ENCODE data around the gene EGFL6. TPM values are rescaled to one million over a fixed set of nuclear protein-coding genes. Genes with fewer than 3 reads are reported as not detected.

EGFL6 gene
- total RNA-seq, 6 experiments from 2014 or later = not detected

GRCh38 chrX:13540602-13541001, 28.8 kb upstream of the EGFL6 start:
- ATAC-seq (no peak), DNase-seq (no peak)
- no peaks in the 10 kb centered on the region for H3K27me3 ChIP-seq
- no peaks in the 10 kb centered on the region for H3K9me3 ChIP-seq
- no peaks in the 10 kb centered on the region for H3K36me3 ChIP-seq
- TF ChIP-seq POLR2A (IDR thresholded peaks at IDR 0.05) (no peak), CTCF (IDR thresholded peaks at IDR 0.05) (no peak)
- 69% methylated on average over 2 of the region's 2 CpGs for WGBS (ENCODE audit: insufficient coverage, low coverage, low lambda C conversion rate, missing lambda C conversion rate)
- H3K4me3 ChIP-seq = no peak overlapping the region
- H3K4me1 ChIP-seq = no peaks in the 10 kb centered on the region
- intact Hi-C loops (cut with DNase I) = no loop called here
- H3K27ac ChIP-seq = no peak overlapping the region

GRCh38 chrX:13545726-13546125, 23.7 kb upstream of the EGFL6 start:
- 14% methylated on average over 1 of the region's 2 CpGs for WGBS (ENCODE audit: insufficient coverage, low coverage, low lambda C conversion rate, missing lambda C conversion rate)
- no peaks in the 10 kb centered on the region for H3K4me1 ChIP-seq
- H3K27ac ChIP-seq = no peak overlapping the region
- TF ChIP-seq POLR2A (IDR thresholded peaks at IDR 0.05) (no peak), CTCF (IDR thresholded peaks at IDR 0.05) (no peak)
- DNase-seq (no peak), ATAC-seq (no peak)
- no peak overlapping the region for H3K4me3 ChIP-seq
- intact Hi-C loops (cut with DNase I) = no loop called here
- H3K27me3 ChIP-seq = peaks cover 0 to 3% of the 10 kb centered on the region in 2 donors
- no peaks in the 10 kb centered on the region for H3K9me3 ChIP-seq
- no peaks in the 10 kb centered on the region for H3K36me3 ChIP-seq

- DNase-seq (no peak), ATAC-seq (no peak)
- H3K4me1 ChIP-seq = no peaks in the 10 kb centered on the region
- H3K27ac ChIP-seq = no peak overlapping the region
- no peaks in the 10 kb centered on the region for H3K36me3 ChIP-seq
- H3K9me3 ChIP-seq = no peaks in the 10 kb centered on the region
- H3K27me3 ChIP-seq = peaks cover 0 to 3% of the 10 kb centered on the region in 2 donors
- no peak for TF ChIP-seq CTCF (IDR thresholded peaks at IDR 0.05)
- no peak for TF ChIP-seq POLR2A (IDR thresholded peaks at IDR 0.05)
- intact Hi-C loops (cut with DNase I) = no loop called here
- H3K4me3 ChIP-seq = no peak overlapping the region
Measured at GRCh38 chrX:13547671-13548070, 21.7 kb upstream of the EGFL6 start.

GRCh38 chrX:13550346-13550745, 19.1 kb upstream of the EGFL6 start:
- Histone ChIP-seq H3K4me1 (no peaks in the 10 kb centered on the region), H3K36me3 (no peaks in the 10 kb centered on the region), H3K9me3 (no peaks in the 10 kb centered on the region), H3K27me3 (peaks cover 0 to 3% of the 10 kb centered on the region in 2 donors), H3K4me3 (no peak overlapping the region), H3K27ac (no peak overlapping the region)
- no peak for ATAC-seq
- TF ChIP-seq CTCF (IDR thresholded peaks at IDR 0.05) = no peak
- no peak for TF ChIP-seq POLR2A (IDR thresholded peaks at IDR 0.05)
- DNase-seq = no peak
- intact Hi-C loops (cut with DNase I) = no loop called here

GRCh38 chrX:13551610-13552009, 17.8 kb upstream of the EGFL6 start:
- peaks cover 0 to 3% of the 10 kb centered on the region in 2 donors for H3K27me3 ChIP-seq
- H3K36me3 ChIP-seq = no peaks in the 10 kb centered on the region
- DNase-seq (no peak), ATAC-seq (no peak)
- WGBS (ENCODE audit: insufficient coverage, low coverage, low lambda C conversion rate, missing lambda C conversion rate) = 81% methylated on average over 3 of the region's 3 CpGs
- TF ChIP-seq POLR2A (IDR thresholded peaks at IDR 0.05) (no peak), CTCF (IDR thresholded peaks at IDR 0.05) (no peak)
- intact Hi-C loops (cut with DNase I) = no loop called here
- no peak overlapping the region for H3K27ac ChIP-seq
- no peak overlapping the region for H3K4me3 ChIP-seq
- H3K9me3 ChIP-seq = no peaks in the 10 kb centered on the region
- H3K4me1 ChIP-seq = no peaks in the 10 kb centered on the region
